HG03064 (cell line): ENCODE measurements around the gene GABRG3.

Source experiments
- ATAC-seq: cut with Tn5 transposase; IDR thresholded peaks from one replicate; pipeline ENCODE4 v1.9.1; 2021; ENCODE audit warnings: low read depth; ENCODE audit not compliant: unreplicated experiment

Gene GABRG3

DNA sequence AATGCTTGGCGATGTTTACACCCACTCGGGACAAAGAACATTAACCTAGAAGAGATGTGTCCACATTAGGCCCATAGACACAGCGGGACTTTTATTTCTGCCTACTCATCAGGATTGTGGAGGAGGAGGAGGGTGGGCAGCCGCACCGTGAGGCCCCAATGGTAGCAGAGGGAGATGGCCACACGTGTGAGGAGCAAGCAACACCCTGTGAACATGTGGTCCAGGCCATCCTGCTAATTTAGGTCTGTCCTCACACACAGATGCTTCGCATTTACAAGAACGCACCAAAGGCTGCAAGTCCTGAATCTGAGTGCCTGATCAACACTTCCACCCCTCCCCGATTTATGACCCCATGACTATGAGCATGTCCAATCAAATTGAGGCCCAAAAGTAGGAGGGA is 560.0 kb downstream of the GABRG3 start:
- no peak for ATAC-seq

DNA sequence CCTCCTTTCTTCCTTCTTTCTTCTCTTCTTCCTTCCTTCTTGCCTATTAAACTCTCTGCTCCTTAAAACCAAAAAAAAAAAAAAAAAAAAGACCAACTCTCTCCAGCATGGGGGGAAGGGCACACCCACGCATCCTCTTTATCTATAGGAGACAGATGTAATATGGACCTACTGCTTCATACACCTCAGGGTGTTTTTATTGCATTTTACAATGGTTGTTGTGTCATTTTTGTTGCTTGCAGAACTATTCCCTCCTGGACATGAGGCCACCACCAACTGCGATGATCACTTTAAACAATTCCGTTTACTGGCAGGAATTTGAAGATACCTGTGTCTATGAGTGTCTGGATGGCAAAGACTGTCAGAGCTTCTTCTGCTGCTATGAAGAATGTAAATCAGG is 561.4 kb downstream of the GABRG3 start:
- no peak for ATAC-seq

- ATAC-seq: no peak
Measured at GRCh38 chr15:27535445-27536129, 564.6 kb downstream of the GABRG3 start.

DNA sequence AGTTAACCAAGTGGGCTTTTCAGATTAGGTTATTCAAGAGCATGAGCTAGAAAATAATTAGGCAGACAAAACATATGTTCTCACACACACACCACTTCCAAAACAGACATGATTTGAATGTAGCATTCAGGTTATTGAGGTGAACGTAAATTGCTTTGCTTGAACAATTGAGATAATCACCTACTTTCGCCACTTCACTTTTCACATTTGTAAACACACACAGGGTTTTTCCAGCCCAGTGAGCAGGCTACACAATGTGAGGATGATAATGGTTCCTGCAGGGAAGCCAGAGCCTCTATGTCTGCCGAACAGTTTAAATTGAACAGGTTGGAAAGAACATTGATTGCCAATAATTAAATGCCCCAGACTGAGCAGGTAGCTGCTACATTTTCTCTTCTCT is 567.3 kb downstream of the GABRG3 start:
- no peak for ATAC-seq

- no peak for ATAC-seq
Measured at GRCh38 chr15:27541581-27541980, 570.6 kb downstream of the GABRG3 start.

DNA sequence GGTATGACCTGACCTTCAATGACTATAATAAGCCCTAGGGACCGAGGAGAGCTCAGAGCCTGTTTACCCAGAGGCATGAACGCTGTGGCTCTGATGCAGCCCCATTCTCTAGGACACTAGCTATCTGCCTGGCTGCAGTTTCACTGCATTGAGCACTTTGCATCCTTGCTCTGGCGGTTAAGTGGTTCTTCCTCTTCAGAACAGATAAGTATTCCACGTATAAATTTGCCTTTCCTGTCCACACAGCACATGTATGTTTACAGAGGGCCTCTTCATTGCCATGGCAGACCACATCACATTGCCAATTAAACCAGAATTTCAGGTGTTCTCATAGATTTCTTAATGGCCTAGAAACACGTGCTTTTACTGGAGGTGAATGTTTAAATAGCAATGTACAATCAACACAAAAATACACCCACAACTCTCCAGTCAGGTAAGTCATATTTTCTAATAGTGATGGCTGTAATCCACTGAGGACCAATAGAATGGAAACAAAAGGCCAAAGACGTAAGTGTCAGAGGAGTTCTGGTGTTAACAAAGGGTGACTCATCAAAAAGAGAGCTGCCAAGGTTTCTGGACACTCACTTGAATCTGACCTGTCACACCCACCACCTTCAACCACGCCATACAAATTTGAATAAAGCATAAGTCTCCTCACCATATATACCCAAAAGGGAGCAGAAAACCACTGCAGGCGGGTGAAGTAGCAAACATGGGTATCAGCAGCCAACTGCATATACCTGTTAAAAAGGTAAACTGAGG is 574.7 kb downstream of the GABRG3 start:
- ATAC-seq: no peak

- ATAC-seq: no peak
Measured at GRCh38 chr15:27549746-27550145, 578.8 kb downstream of the GABRG3 start.

DNA sequence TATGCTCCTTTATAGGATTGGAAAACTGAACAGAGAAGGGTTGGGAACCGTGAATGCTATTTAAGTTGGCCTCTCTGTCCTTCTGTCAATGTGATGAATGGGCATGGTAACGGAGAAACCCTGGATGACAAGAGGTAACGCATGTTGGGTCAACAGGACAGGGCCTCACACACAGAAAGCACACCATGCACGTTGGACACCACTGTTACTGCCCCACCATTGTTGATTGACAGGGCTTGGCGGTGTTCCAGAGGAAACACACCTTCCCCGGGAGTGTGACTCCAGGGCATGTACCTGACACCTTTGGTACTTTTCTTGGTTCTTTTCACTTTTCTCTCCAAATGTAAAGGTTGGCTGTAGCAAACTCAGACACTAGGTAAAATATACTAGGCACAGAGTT is 579.7 kb downstream of the GABRG3 start:
- ATAC-seq: no peak

GRCh38 chr15:27561816-27562215 is 590.8 kb downstream of the GABRG3 start:
- no peak for ATAC-seq

GRCh38 chr15:27563765-27564370 is 592.9 kb downstream of the GABRG3 start:
- no peak for ATAC-seq

GRCh38 chr15:27564656-27565055 is 593.7 kb downstream of the GABRG3 start:
- ATAC-seq: no peak

DNA sequence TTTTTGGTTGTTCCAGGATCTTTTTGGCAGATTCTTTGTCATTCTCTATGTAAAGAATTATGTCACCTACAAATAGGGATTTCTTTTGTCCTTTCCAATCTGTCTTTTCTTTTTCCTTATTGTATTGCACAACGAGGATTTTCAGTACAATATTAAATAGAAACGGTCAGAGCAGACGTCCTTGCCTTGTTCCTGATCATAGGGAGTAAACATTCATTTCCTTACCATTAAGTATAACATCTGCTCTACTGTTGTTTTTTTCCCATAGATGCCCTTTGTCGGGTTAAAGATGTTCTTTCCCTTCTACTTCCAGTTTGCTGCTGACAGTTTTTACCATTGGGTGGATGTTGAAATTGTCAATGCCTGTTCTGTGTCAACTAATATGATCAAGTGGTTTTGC is 599.8 kb downstream of the GABRG3 start:
- no peak for ATAC-seq

- no peak for ATAC-seq
Measured at GRCh38 chr15:27573805-27574485, 603.0 kb downstream of the GABRG3 start.

DNA sequence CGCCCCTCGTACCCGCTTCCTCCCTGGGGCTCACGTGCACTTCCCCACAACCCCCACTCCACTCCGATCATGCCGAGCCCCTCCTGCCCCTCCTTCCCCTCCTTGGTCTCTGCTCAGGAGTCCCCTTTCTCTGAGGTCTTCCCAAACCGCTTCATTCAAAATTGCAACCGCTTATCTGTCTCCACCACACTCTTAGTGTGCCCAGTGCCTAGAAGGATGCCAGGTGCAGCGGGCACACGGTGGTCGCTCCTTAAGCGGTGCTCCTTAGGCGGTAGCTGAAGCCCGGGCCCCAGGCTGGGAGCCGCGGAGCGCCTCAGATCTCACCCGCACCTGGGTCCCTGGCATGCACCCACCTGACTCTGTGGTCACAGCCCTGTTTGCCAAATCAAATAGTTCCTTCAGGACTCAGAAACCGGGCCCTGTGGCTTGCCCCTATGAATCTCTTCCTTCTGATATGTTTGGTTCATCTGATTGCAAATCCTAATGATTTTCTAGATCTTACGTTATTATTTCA is 603.6 kb downstream of the GABRG3 start:
- ATAC-seq: no peak

- ATAC-seq: no peak
Measured at GRCh38 chr15:27575521-27575920, 604.5 kb downstream of the GABRG3 start.

GRCh38 chr15:27576576-27576975 is 605.6 kb downstream of the GABRG3 start:
- ATAC-seq: no peak

GRCh38 chr15:27579738-27580137 is 608.8 kb downstream of the GABRG3 start:
- no peak for ATAC-seq

GRCh38 chr15:27582726-27583410 is 611.9 kb downstream of the GABRG3 start:
- ATAC-seq: no peak

DNA sequence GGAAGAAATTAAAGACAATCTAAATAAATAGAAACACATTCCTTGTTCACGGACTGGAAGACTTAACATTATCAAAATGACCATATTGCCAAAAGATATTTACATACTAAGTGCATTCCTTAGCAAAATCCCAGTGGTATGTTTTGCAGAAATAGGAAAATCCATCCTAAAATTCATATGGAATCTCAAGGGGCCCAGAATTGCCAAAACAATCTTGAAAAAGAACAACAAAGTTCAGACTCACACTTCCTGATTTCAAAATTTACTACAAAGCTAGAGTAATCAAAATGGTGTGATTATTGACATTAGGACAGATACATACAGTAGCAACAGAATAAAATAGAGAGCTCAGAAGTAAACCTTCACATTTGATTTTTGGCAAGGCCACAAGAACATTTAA is 612.7 kb downstream of the GABRG3 start:
- ATAC-seq: no peak

DNA sequence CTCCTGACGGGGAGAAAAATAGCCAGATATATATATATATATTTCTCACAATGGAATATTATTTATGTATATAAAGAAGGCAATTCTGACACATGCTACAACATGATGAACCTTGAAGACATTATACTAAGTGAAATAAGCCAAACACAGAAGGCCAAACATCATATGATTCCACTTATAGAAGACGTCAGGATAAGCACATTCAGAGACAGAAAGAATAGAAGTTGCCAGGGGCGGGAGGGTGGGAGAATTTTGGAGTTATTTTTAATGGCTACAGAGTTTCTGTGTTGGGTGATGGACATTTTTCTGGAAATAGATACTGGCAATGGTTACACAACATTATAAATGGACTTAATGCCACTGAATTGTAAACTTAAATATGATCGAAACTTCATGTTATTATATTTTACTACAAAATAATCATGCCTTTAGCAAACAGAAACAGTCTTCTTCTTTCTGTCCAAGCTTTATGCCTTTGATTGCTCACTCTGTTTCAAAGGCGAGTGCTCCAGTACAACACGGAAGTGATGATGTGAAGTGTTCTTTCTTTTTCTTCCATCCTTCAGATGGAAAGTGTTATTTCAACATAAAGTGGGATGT is 614.2 kb downstream of the GABRG3 start:
- ATAC-seq: no peak
